Activated B cell treated with CpG ODN at 0.5 μM for 24 hours (primary cell): ENCODE measurements around the gene CPEB4. TPM values are rescaled to one million over a fixed set of nuclear protein-coding genes. Genes with fewer than 3 reads are reported as not detected.
A peak's percentile ranks its signal among the peaks of the same experiment; 100 is the strongest.

Experiments
- ATAC-seq: fragments of 200-7000 bp; cut with Tn5 transposase; one replicate; pipeline ENCODE4 v1.10.0; 2021; ENCODE audit warnings: low read depth, mild to moderate bottlenecking, moderate library complexity
- CTCF ChIA-PET: fragments of 350-600 bp; sonication (Branson Sonifier 250); formaldehyde crosslinking; loops from one replicate; lab custom pipeline; 2021; ENCODE audit warnings: antibody characterized with exemption; lab: Charles Lee
- POLR2A ChIA-PET: fragments of 350-600 bp; sonication (Branson Sonifier 250); formaldehyde crosslinking; loops from one replicate; lab custom pipeline; 2021; ENCODE audit warnings: antibody characterized with exemption; lab: Charles Lee
- DNase-seq: peaks from one replicate; pipeline ENCODE4 v3.0.0; 2022
- H3K27ac Mint-ChIP-seq: one replicate; pipeline ENCODE4 v1.8.0; 2020; ENCODE audit warnings: mixed read lengths
- H3K27me3 Mint-ChIP-seq: one replicate; pipeline ENCODE4 v1.8.0; 2021; ENCODE audit warnings: mixed read lengths
- H3K36me3 Mint-ChIP-seq: one replicate; pipeline ENCODE4 v1.8.0; 2021; ENCODE audit warnings: low read depth, mixed read lengths
- H3K4me1 Mint-ChIP-seq: one replicate; pipeline ENCODE4 v1.8.0; 2021; ENCODE audit warnings: mixed read lengths
- H3K4me3 Mint-ChIP-seq: one replicate; pipeline ENCODE4 v1.8.0; 2020; ENCODE audit warnings: mild to moderate bottlenecking, mixed read lengths
- H3K9me3 Mint-ChIP-seq: one replicate; pipeline ENCODE4 v1.8.0; 2020; ENCODE audit warnings: mixed read lengths
- intact Hi-C: fragments of 100-400 bp; cut with micrococcal nuclease; formaldehyde crosslinking; loops from one replicate; pipeline ENCODE4 v1.15.1; 2024
- total RNA-seq: library from RNA; stranded (reverse); gene quantifications from 2 replicates; pipeline ENCODE4 v1.2.3, GENCODE V29; 2022
- TF ChIP-seq, protein P1 (sequence below): fragments of 200-600 bp; IDR thresholded peaks from one replicate; pipeline ENCODE4 v1.8.0; 2022; ENCODE audit warnings: antibody characterized with exemption, mild to moderate bottlenecking

CPEB4 gene
- total RNA-seq, 1 donor from 2014 or later, result 30.0 TPM

DNA sequence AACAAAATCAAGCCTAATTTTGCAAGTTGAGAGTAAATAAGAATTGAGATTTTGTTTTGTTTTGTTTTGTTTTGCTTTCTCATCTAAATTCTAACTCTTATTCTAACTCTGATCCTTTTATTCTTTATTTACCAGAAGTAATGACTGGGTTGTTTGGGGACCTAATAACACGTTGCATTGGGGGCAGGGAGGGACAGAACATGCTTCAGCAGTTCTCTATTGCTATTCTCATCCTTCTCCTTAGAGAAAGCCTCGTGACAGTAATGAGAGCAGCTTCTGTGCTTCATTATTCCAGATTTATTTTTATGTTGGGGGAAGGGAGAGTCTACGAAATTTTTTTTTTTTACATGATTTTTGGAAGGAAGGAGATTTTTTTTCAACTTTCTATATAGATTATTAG is 21.1 kb downstream of the CPEB4 start:
- H3K36me3 Mint-ChIP-seq, result peaks cover 21% of the 10 kb centered on the region
- H3K4me1 Mint-ChIP-seq, result peaks cover 35% of the 10 kb centered on the region
- intact Hi-C loops, result no loop called here
- TF ChIP-seq, protein P1, sequence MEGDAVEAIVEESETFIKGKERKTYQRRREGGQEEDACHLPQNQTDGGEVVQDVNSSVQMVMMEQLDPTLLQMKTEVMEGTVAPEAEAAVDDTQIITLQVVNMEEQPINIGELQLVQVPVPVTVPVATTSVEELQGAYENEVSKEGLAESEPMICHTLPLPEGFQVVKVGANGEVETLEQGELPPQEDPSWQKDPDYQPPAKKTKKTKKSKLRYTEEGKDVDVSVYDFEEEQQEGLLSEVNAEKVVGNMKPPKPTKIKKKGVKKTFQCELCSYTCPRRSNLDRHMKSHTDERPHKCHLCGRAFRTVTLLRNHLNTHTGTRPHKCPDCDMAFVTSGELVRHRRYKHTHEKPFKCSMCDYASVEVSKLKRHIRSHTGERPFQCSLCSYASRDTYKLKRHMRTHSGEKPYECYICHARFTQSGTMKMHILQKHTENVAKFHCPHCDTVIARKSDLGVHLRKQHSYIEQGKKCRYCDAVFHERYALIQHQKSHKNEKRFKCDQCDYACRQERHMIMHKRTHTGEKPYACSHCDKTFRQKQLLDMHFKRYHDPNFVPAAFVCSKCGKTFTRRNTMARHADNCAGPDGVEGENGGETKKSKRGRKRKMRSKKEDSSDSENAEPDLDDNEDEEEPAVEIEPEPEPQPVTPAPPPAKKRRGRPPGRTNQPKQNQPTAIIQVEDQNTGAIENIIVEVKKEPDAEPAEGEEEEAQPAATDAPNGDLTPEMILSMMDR, result no peak
- DNase-seq, result no peak
- H3K27ac Mint-ChIP-seq, result no peak overlapping the region
- POLR2A ChIA-PET, result interaction anchor here (0.6 to 2.3 kb wide), 3 partner anchors 21 to 742 kb away, joined by 4 to 8 read pairs (median 4); partner anchors contain the start of gene CPEB4
- CTCF ChIA-PET, result no interaction called here
- ATAC-seq, result no peak
- H3K4me3 Mint-ChIP-seq, result no peak overlapping the region
- H3K9me3 Mint-ChIP-seq, result no peaks in the 10 kb centered on the region
- no peaks in the 10 kb centered on the region for H3K27me3 Mint-ChIP-seq

DNA sequence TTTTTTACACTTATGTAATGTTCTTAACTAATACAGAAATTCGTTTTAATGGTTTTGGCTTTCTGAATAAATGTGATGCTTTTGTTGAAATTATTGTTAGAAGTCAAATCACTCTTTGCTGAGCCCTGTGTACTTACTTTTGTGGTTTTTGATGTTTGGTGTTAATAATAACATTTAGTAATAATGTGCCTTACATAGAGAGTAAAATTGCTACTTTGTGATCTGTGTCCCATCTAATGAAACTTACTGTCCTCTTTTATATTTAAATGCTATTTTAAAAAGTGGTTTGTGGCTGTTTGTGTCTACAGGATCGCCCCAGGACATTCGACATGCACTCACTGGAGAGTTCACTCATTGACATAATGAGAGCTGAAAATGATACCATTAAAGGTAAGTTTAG is 22.1 kb downstream of the CPEB4 start:
- DNase-seq (no peak), ATAC-seq (no peak)
- POLR2A ChIA-PET, result no interaction called here
- Mint-ChIP-seq H3K27me3 (no peaks in the 10 kb centered on the region), H3K4me1 (peaks cover 37% of the 10 kb centered on the region), H3K27ac (no peak overlapping the region), H3K36me3 (peaks cover 24% of the 10 kb centered on the region), H3K9me3 (no peaks in the 10 kb centered on the region), H3K4me3 (no peak overlapping the region)
- TF ChIP-seq, protein P1, result no peak
- intact Hi-C loops, result no loop called here
- CTCF ChIA-PET, result interaction anchor here (1.4 kb wide), 1 partner anchor 15 kb away, joined by 3 read pairs; no protein-coding TSS in a partner anchor

DNA sequence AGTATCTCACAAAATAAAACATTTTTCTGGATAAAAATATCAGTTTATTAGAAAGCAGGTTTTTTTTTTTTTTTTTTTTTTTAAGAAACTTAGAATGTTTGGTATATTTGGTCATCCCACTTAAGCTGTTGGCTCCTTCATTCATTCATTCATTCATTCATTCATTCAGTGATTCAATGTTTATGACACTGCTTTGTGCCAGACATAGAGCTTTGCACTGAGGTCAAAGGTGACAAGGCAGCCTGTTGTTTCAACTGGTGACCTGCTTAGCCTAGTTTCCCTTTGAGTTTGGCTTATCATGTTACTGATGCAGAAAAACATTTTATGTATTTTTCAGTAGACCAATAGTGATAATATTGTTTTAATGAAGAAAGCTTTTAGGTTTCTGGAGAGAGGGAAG is 23.5 kb downstream of the CPEB4 start:
- Mint-ChIP-seq H3K9me3 (no peaks in the 10 kb centered on the region), H3K4me1 (peaks cover 42% of the 10 kb centered on the region), H3K4me3 (no peak overlapping the region), H3K27ac (no peak overlapping the region), H3K36me3 (peaks cover 24% of the 10 kb centered on the region), H3K27me3 (no peaks in the 10 kb centered on the region)
- ChIA-PET POLR2A (interaction anchor here (0.5 to 0.7 kb wide), 4 partner anchors 19 to 769 kb away, joined by 3 to 9 read pairs (median 6); no protein-coding TSS in a partner anchor), CTCF (no interaction called here)
- no peak for DNase-seq
- TF ChIP-seq, protein P1, result no peak
- no peak for ATAC-seq
- intact Hi-C loops, result no loop called here

DNA sequence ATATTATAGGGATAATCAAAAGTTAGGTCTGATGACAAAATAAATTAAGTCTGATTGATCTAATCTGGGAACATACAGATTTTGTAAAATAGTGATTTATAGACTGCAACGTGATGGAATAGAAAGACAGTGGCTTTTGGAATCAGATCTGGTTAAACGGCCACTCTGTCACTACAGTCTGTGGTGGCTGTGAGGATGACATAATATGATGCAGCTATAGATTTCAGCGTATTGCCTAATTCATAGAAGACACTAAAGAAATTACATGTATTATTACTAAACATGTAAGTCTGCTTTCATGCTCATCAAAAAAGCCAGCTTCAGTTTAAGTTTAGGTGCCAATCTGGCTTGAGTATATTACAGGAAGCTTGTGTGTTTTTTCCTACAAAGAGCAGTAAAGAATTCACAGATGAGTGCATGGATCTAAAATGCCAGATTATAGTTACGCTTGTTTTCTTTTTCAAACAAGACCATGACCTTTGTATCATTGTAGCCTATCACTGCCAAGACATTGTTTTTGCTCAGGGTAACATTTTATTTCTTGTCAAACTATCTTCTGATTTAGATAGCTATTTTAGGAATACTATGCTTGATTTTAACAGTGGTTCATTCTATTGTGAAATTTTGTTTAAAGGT is 25.7 kb downstream of the CPEB4 start:
- TF ChIP-seq, protein P1, result no peak
- intact Hi-C loops, result no loop called here
- no peak for DNase-seq
- ATAC-seq, result no peak
- Mint-ChIP-seq H3K27me3 (no peaks in the 10 kb centered on the region), H3K36me3 (peaks cover 24% of the 10 kb centered on the region), H3K9me3 (no peaks in the 10 kb centered on the region), H3K27ac (no peak overlapping the region), H3K4me1 (peaks cover 24% of the 10 kb centered on the region), H3K4me3 (no peak overlapping the region)
- POLR2A ChIA-PET, result interaction anchor here (0.8 to 1.3 kb wide), 2 partner anchors 8 to 298 kb away, joined by 4 read pairs; partner anchors contain the start of gene BOD1
- CTCF ChIA-PET, result interaction anchor here (1.9 to 4.0 kb wide), 2 partner anchors 11 to 297 kb away, joined by 7 to 24 read pairs; partner anchors contain the start of gene BOD1

DNA sequence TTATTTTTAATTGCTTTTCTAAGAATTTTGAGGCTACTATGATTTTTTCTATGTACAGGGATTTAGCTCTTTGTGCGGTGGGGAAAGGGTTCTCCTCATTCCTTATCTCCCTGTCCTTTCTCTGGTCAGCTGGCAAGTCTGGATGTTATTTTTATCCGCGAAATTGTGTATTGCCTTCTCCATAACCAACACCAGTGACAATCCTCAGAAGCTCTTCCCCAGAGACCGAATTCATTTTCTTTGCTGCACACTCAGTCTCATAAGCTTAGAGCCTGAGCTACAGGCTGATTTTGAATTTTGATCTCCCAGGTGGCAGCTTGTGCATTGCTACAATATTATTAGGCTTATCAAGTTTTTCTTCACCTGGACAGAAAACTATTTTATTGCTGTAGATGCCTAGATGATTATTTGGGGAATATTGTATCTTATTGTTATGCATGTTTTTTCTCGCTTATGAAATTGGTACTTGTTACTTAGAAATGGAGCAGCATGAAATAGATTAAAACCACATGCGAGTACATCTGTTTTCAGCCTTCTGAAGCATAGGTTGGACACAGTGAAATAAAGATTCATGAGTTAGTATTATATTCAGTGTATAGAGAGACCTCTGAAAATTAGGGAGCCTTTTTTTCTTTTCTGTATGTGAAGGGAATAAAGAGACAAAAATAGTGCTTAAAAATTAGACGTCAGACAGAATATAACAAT is 27.3 kb downstream of the CPEB4 start:
- no peak for ATAC-seq
- TF ChIP-seq, protein P1, result no peak
- no peak for DNase-seq
- H3K27ac Mint-ChIP-seq, result peak overlapping the region; percentile 8
- H3K27me3 Mint-ChIP-seq, result no peaks in the 10 kb centered on the region
- H3K9me3 Mint-ChIP-seq, result no peaks in the 10 kb centered on the region
- H3K4me1 Mint-ChIP-seq, result peaks cover 17% of the 10 kb centered on the region
- POLR2A ChIA-PET, result interaction anchor here (0.9 to 2.3 kb wide), 4 partner anchors 8 to 300 kb away, joined by 3 to 11 read pairs (median 4); partner anchors contain the start of genes BOD1 and CPEB4
- intact Hi-C loops, result loop anchor here (5.0 kb wide), 2 partner anchors 228 to 1908 kb away; partner anchors contain the start of gene FBXW11
- CTCF ChIA-PET, result interaction anchor here (1.7 to 4.0 kb wide), 3 partner anchors 10 to 298 kb away, joined by 4 to 24 read pairs (median 7); partner anchors contain the start of gene BOD1
- H3K36me3 Mint-ChIP-seq, result peaks cover 21% of the 10 kb centered on the region
- no peak overlapping the region for H3K4me3 Mint-ChIP-seq
